Epithelial cell of prostate (primary cell): ENCODE results near the gene CYP2C19.
A peak's percentile ranks its signal among the peaks of the same experiment; 100 is the strongest.
"Not testable (repeated sequence)": the region's sequence is repeated elsewhere in the genome, so short reads cannot be mapped to it uniquely, and the experiment has no call there.

Experiments used
- DNase-seq: peaks from one replicate; pipeline ENCODE4 v3.0.0-alpha.2; 2011; ENCODE audit warnings: low read depth, low spot score
- H3K27ac ChIP-seq: fragments of 450-650 bp; 2 replicates; pipeline ENCODE4 v1.5.1; 2017; ENCODE audit warnings: mild to moderate bottlenecking

Gene CYP2C19

DNA sequence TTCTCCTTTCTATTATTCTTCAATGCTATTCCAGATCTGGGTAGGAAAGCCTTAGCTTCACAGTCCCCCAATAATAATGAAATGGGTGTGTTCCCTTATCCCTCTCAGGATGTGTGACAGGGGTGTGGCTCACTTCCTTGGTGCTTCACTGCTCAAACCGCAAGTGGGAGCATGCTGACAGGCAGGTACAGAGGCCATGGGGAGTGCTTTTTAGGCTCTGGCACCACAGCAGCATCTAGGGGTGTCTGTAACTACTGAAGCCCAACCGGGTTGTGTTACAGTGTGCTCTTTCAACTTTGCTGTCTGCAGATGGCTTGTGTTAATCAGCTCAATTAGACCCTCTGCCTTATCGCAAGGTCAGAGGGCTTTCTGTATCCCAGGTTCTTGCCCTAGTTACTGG lies 96.6 kb downstream of the CYP2C19 start:
- no peak for DNase-seq
- H3K27ac ChIP-seq = no peak overlapping the region

GRCh38 chr10:94878649-94879048 lies 116.2 kb downstream of the CYP2C19 start:
- no peak for DNase-seq

DNA sequence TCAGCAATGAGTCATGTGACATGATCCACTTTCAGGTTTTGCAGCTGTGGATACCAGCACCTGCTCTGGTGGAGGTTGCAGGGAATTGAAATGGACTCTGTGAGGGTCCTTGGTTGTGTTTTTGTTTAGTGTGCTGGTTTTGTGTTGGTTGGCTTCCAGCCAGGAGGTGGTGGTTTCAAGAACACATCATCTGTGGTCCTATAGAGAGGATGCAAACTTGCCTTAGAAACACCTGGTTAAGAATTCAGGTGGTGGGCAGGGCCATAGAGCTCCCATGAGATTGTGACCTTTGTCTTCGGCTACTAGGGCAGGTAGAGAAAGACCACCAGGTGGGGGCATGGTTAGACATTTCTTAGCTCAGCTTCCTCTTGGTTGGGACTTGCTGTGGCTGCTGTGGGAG lies 116.7 kb downstream of the CYP2C19 start:
- no peak for DNase-seq
- H3K27ac ChIP-seq = no peak overlapping the region

More at GRCh38 chr10:94878649-94879048, 116.2 kb downstream of the CYP2C19 start:
- H3K27ac ChIP-seq = no peak overlapping the region

GRCh38 chr10:94889123-94889522 lies 126.6 kb downstream of the CYP2C19 start:
- no peak for DNase-seq
- no peak overlapping the region for H3K27ac ChIP-seq

DNA sequence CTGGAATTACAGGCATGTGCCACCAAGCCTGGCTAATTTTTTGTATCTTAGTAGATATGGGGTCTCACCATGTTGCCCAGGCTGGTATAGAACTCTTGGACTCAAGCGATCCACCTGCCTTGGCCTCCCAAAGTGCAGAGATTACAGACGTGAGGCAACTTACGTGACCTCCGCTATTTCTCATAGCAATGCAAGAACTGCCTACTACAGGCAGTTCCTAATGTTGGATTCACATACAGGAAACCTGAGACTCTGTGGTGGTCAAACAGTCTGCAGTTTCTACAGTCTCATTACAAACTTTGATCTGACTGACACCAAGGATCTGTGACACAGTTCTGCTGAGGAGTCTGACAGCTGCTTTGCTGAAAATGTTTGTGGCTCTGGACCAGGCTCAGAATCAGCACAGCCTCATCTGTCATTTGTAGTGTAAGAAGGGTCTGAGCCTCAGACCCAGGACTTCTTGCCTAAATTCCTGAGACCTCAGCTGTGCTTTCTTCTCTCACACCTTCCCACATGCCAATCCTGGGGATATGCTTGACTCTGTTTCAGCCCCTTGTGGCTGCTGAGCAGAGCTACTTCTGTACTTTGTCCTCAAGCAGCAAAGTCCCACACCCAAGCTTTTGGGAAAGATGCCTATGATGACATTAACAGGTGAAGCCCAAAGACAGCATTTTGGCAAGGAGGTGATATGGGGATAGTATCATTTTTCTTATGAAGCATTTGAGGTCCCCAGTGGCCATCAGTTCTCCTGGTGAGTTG lies 128.0 kb downstream of the CYP2C19 start:
- H3K27ac ChIP-seq = no peak overlapping the region
- no peak for DNase-seq

DNA sequence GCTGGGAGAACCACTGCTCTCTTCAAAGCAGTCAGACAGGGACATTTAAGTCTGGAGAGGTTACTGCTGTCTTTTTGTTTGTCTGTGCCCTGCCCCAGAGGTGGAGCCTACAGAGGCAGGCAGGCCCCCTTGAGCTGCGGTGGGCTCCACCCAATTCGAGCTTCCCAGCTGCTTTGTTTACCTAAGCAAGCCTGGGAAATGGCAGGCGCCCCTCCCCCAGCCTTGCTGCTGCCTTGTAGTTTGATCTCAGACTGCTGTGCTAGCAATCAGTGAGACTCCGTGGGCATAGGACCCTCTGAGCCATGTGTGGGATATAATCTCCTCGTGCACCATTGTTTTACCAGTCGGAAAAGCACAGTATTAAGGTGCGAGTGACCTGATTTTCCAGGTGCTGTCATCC lies 135.9 kb downstream of the CYP2C19 start:
- not testable (repeated sequence) for H3K27ac ChIP-seq, DNase-seq

DNA sequence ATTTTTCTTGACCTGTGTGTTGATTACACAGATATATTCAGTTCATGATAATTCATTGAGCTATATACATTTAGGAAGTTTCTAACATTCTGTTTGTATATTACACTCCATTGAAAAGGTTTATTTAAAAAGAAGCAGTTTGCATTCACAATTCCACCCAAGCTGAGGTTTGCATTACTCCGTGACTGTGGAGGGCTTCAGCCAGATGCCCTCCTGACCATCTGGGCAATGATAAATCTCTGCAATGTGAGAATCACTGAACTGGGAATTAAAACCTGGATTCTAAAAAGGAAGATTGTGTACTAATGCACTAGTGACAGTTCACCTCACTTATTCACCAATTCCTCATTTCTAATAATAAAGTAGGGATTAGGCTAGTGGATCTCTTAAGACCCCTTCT lies 139.6 kb downstream of the CYP2C19 start:
- H3K27ac ChIP-seq = no peak overlapping the region
- DNase-seq = no peak

GRCh38 chr10:94902570-94902969 lies 140.1 kb downstream of the CYP2C19 start:
- DNase-seq = peak; percentile 41
- H3K27ac ChIP-seq = no peak overlapping the region
